ENCODE measurements around the gene RHPN2. TPM values are rescaled to one million over a fixed set of nuclear protein-coding genes. Genes with fewer than 3 reads are reported as not detected.

The RHPN2 gene
- total and polyA plus RNA-seq, 2 of the 13 experiments (the other 11 are each of a cell fraction or from before 2014, with no cell fraction given): 20.3 to 48.0 TPM

GRCh38 chr19:33080761-33081681 is 16.3 kb upstream of the RHPN2 start, which contains the start of gene GPATCH1 (continued):
- no peak for TF ChIP-seq ZHX1 (CRISPR knock-in tag; IDR thresholded peaks at IDR 0.05; ENCODE audit: low read depth)
- TF ChIP-seq KDM3A (CRISPR knock-in tag; IDR thresholded peaks at IDR 0.05; ENCODE audit: low read depth): peak; percentile 63; the same call in 1 of the 2 replicates
- TF ChIP-seq SP5 (CRISPR knock-in tag; IDR thresholded peaks at IDR 0.05; ENCODE audit: borderline replicate concordance, low read depth): peak; percentile 83
- TF ChIP-seq ZNF597 (CRISPR knock-in tag; IDR thresholded peaks at IDR 0.05): no peak
- TF ChIP-seq ZKSCAN5 (CRISPR knock-in tag; IDR thresholded peaks at IDR 0.05): no peak
- TF ChIP-seq THAP9 (CRISPR knock-in tag; IDR thresholded peaks at IDR 0.05; ENCODE audit: borderline replicate concordance): peak; percentile 61; the same call in 1 of the 2 replicates
- TF ChIP-seq FOXC1 (CRISPR knock-in tag; IDR thresholded peaks at IDR 0.05; ENCODE audit: borderline replicate concordance): peak; percentile 45; the same call in 1 of the 2 replicates
- TF ChIP-seq ZNF788 (CRISPR knock-in tag; IDR thresholded peaks at IDR 0.05; ENCODE audit: borderline replicate concordance): peak; percentile 78; the same call in 1 of the 2 replicates
- no peak for TF ChIP-seq NFIB (CRISPR knock-in tag; IDR thresholded peaks at IDR 0.05; ENCODE audit: borderline replicate concordance)
- TF ChIP-seq STAT6 (CRISPR knock-in tag; IDR thresholded peaks at IDR 0.05; ENCODE audit: borderline replicate concordance): peak; percentile 82; the same call in 1 of the 2 replicates
- TF ChIP-seq ATF5 (CRISPR knock-in tag; IDR thresholded peaks at IDR 0.05; ENCODE audit: low read depth): 0 out of 2 replicates have a peak, but pooled peaks have one; percentile 27
- peak; percentile 65; the same call in 1 of the 2 replicates for TF ChIP-seq ZSCAN9 (CRISPR knock-in tag; IDR thresholded peaks at IDR 0.05; ENCODE audit: borderline replicate concordance)
- TF ChIP-seq JUN (CRISPR knock-in tag; IDR thresholded peaks at IDR 0.05): peak; percentile 66; the same call in 1 of the 2 replicates
- TF ChIP-seq YY1 (IDR thresholded peaks at IDR 0.05; ENCODE audit: insufficient read depth, insufficient replicate concordance, low read depth, low read length): peak; percentile 92

Measured in HepG2 (cell line).